A549 (cell line): ENCODE measurements around the gene DHRS7C.

ENCODE experiments used
- CBX2 ChIP-seq: fragments of 200-600 bp; sonication (generic); IDR thresholded peaks from 2 replicates; pipeline ENCODE4 v1.6.1; 2016; ENCODE audit warnings: low read depth, mild to moderate bottlenecking, borderline replicate concordance
- CTCF ChIP-seq: fragments of >200 bp; sonication (Bioruptor Twin); formaldehyde crosslinking; IDR thresholded peaks from 3 replicates; pipeline ENCODE4 v1.5.1; 2016
- MAX ChIP-seq: IDR thresholded peaks from 2 replicates; pipeline ENCODE4 v1.6.1; 2012
- MAZ ChIP-seq: fragments of 150-350 bp; IDR thresholded peaks from 2 replicates; pipeline ENCODE4 v1.6.1; 2014; ENCODE audit warnings: antibody characterized with exemption, low read depth, low read length, borderline replicate concordance
- POLR2A ChIP-seq: IDR thresholded peaks from 2 replicates; pipeline ENCODE4 v1.6.1; 2012; ENCODE audit warnings: mild to moderate bottlenecking, low read length
- POLR2AphosphoS2 ChIP-seq: conservative IDR thresholded peaks from 2 replicates; pipeline ENCODE4 v1.6.1; 2012; ENCODE audit warnings: low read length, improper control_type of control experiment, inconsistent platforms
- RAD21 ChIP-seq, 2 experiments: fragments of >200 bp in 1 of 2; sonication (Bioruptor Twin) in 1 of 2; formaldehyde crosslinking in 1 of 2; IDR thresholded peaks in 1 of 2; conservative IDR thresholded peaks in 1 of 2; 2 replicates in 1 of 2; 3 replicates in 1 of 2; pipeline ENCODE4 v1.6.1; 2012 to 2018; ENCODE audit warnings: inconsistent platforms in 1 of 2
- RFX5 ChIP-seq: fragments of 450-650 bp; IDR thresholded peaks from 2 replicates; pipeline ENCODE4 v1.7.1; 2014; ENCODE audit warnings: antibody characterized with exemption, mild to moderate bottlenecking, moderate library complexity
- ZNF302 ChIP-seq: fragments of 250-450 bp; sonication (Bioruptor Pico); IDR thresholded peaks from 2 replicates; pipeline ENCODE4 v1.9.0; 2021; ENCODE audit warnings: inconsistent platforms, mild to moderate bottlenecking, moderate library complexity
- TF ChIP-seq, protein P1 (sequence below): fragments of 200-600 bp; sonication (generic); IDR thresholded peaks from 2 replicates; pipeline ENCODE4 v1.6.1; 2016; ENCODE audit warnings: antibody characterized with exemption, mild to moderate bottlenecking, moderate library complexity

DNA sequence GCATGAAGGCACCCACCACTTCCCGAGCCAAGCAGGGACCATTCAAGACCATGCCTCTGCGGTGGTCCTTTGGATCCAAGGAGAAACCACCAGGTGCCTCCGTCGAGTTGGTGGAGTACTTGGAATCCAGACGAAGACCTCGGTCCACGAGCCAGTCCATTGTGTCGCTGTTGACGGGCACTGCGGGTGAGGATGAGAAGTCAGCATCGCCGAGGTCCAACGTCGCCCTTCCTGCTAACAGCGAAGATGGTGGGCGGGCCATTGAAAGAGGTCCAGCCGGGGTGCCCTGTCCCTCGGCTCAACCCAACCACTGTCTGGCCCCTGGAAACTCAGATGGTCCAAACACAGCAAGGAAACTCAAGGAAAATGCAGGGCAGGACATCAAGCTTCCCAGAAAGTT lies 63.4 kb downstream of the DHRS7C start:
- TF ChIP-seq POLR2A (no peak), MAX (no peak), ZNF302 (CRISPR knock-in tag) (no peak), CTCF (no peak), POLR2AphosphoS2 (no peak), CBX2 (no peak), RFX5 (no peak), RAD21 (conservative IDR thresholded peaks at IDR 0.05 in 1 of 2, IDR thresholded peaks at IDR 0.05 in 1 of 2) (no peak), MAZ (no peak)
- TF ChIP-seq, protein P1, sequence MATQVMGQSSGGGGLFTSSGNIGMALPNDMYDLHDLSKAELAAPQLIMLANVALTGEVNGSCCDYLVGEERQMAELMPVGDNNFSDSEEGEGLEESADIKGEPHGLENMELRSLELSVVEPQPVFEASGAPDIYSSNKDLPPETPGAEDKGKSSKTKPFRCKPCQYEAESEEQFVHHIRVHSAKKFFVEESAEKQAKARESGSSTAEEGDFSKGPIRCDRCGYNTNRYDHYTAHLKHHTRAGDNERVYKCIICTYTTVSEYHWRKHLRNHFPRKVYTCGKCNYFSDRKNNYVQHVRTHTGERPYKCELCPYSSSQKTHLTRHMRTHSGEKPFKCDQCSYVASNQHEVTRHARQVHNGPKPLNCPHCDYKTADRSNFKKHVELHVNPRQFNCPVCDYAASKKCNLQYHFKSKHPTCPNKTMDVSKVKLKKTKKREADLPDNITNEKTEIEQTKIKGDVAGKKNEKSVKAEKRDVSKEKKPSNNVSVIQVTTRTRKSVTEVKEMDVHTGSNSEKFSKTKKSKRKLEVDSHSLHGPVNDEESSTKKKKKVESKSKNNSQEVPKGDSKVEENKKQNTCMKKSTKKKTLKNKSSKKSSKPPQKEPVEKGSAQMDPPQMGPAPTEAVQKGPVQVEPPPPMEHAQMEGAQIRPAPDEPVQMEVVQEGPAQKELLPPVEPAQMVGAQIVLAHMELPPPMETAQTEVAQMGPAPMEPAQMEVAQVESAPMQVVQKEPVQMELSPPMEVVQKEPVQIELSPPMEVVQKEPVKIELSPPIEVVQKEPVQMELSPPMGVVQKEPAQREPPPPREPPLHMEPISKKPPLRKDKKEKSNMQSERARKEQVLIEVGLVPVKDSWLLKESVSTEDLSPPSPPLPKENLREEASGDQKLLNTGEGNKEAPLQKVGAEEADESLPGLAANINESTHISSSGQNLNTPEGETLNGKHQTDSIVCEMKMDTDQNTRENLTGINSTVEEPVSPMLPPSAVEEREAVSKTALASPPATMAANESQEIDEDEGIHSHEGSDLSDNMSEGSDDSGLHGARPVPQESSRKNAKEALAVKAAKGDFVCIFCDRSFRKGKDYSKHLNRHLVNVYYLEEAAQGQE: no peak
